OCI-LY1 (cell line): ENCODE data around the gene GLRB.

Experiments
- H2AFZ ChIP-seq: fragments of 200-600 bp; sonication (generic), shearing (Covaris generic); 2 replicates; pipeline ENCODE4 v1.6.0; 2014; ENCODE audit warnings: antibody characterized with exemption, mild to moderate bottlenecking, low read length
- H3F3A ChIP-seq: fragments of 200-600 bp; sonication (generic), shearing (Covaris generic); 2 replicates; pipeline ENCODE4 v1.6.0; 2014; ENCODE audit warnings: mild to moderate bottlenecking, antibody characterized with exemption, low read length, moderate library complexity; ENCODE audit not compliant: insufficient read depth
- H3K27ac ChIP-seq: fragments of 200-600 bp; sonication (generic); 2 replicates; pipeline ENCODE4 v1.5.1; 2014; ENCODE audit warnings: low read length, mixed run types, mild to moderate bottlenecking, low read depth; ENCODE audit not compliant: poor library complexity, severe bottlenecking
- H3K27me3 ChIP-seq: fragments of 200-600 bp; sonication (generic); 2 replicates; pipeline ENCODE4 v1.6.0; 2014; ENCODE audit warnings: antibody characterized with exemption, mild to moderate bottlenecking, low read length, moderate library complexity; ENCODE audit not compliant: insufficient read depth
- H3K36me3 ChIP-seq: fragments of 200-600 bp; sonication (generic); 2 replicates; pipeline ENCODE4 v1.6.1; 2014; ENCODE audit warnings: mild to moderate bottlenecking, antibody characterized with exemption, low read length, moderate library complexity, mixed read lengths; ENCODE audit not compliant: insufficient read depth
- H3K4me1 ChIP-seq: fragments of 200-600 bp; sonication (generic); 2 replicates; pipeline ENCODE4 v1.5.1; 2014; ENCODE audit warnings: mild to moderate bottlenecking, low read length, moderate library complexity; ENCODE audit not compliant: insufficient read depth, severe bottlenecking
- H3K4me2 ChIP-seq: fragments of 200-600 bp; sonication (generic), shearing (Covaris generic); 2 replicates; pipeline ENCODE4 v1.6.1; 2014; ENCODE audit warnings: low read length
- H3K4me3 ChIP-seq: fragments of 200-600 bp; sonication (generic); 2 replicates; pipeline ENCODE4 v1.5.1; 2014; ENCODE audit warnings: low read length, low read depth, mild to moderate bottlenecking, mixed read lengths; ENCODE audit not compliant: poor library complexity, severe bottlenecking
- H3K79me2 ChIP-seq: fragments of 200-600 bp; shearing (Covaris generic); 2 replicates; pipeline ENCODE4 v1.6.1; 2016; ENCODE audit warnings: mixed run types, low read length, mixed read lengths; ENCODE audit not compliant: insufficient read depth
- H3K9ac ChIP-seq: fragments of 200-600 bp; sonication (generic), shearing (Covaris generic); 2 replicates; pipeline ENCODE4 v1.6.1; 2014; ENCODE audit warnings: mild to moderate bottlenecking, low read length, mixed read lengths
- H3K9me2 ChIP-seq: fragments of 200-600 bp; sonication (generic), shearing (Covaris generic); 2 replicates; pipeline ENCODE4 v1.6.1; 2014; ENCODE audit warnings: low read depth, mild to moderate bottlenecking, low read length, mixed read lengths
- H3K9me3 ChIP-seq: fragments of 200-600 bp; shearing (Covaris generic); 2 replicates; pipeline ENCODE4 v1.6.1; 2014; ENCODE audit warnings: low read length, mixed read lengths
- H4K20me1 ChIP-seq: fragments of 200-600 bp; sonication (generic), shearing (Covaris generic); 2 replicates; pipeline ENCODE4 v1.6.0; 2016; ENCODE audit warnings: mild to moderate bottlenecking, low read length; ENCODE audit not compliant: insufficient read depth
- CTCF ChIP-seq: fragments of 200-600 bp; sonication (generic), shearing (Covaris generic); IDR thresholded peaks from 2 replicates; pipeline ENCODE4 v1.5.1; 2017; ENCODE audit warnings: mild to moderate bottlenecking, antibody characterized with exemption, low read length, moderate library complexity, mixed read lengths
- EZH2 ChIP-seq: fragments of 200-600 bp; sonication (generic), shearing (Covaris generic); IDR thresholded peaks from 2 replicates; pipeline ENCODE4 v1.8.0; 2017; ENCODE audit warnings: borderline replicate concordance, mixed run types, mild to moderate bottlenecking, antibody characterized with exemption, low read length, moderate library complexity, mixed read lengths

Gene GLRB

GRCh38 chr4:157217708-157218107, 141.8 kb downstream of the GLRB start:
- Histone ChIP-seq H2AFZ (no peak overlapping the region), H3K79me2 (no peaks in the 10 kb centered on the region), H3K4me3 (no peak overlapping the region), H4K20me1 (no peaks in the 10 kb centered on the region), H3K9ac (no peak overlapping the region), H3K36me3 (no peaks in the 10 kb centered on the region), H3K4me2 (no peak overlapping the region), H3K27me3 (no peaks in the 10 kb centered on the region), H3K9me3 (no peaks in the 10 kb centered on the region), H3F3A (no peaks in the 10 kb centered on the region), H3K9me2 (no peaks in the 10 kb centered on the region), H3K4me1 (no peaks in the 10 kb centered on the region), H3K27ac (no peak overlapping the region)
- TF ChIP-seq CTCF, result peak; percentile 59
- TF ChIP-seq EZH2, result no peak

- Histone ChIP-seq H3K9ac (no peak overlapping the region), H3K4me3 (no peak overlapping the region), H4K20me1 (no peaks in the 10 kb centered on the region), H3K27me3 (no peaks in the 10 kb centered on the region), H3K9me2 (no peaks in the 10 kb centered on the region), H3K79me2 (no peaks in the 10 kb centered on the region), H3F3A (no peaks in the 10 kb centered on the region), H3K4me2 (no peak overlapping the region), H3K4me1 (no peaks in the 10 kb centered on the region), H3K27ac (no peak overlapping the region), H2AFZ (no peak overlapping the region), H3K36me3 (no peaks in the 10 kb centered on the region), H3K9me3 (no peaks in the 10 kb centered on the region)
- TF ChIP-seq CTCF (no peak), EZH2 (no peak)
Observed at GRCh38 chr4:157219711-157220370, 143.9 kb downstream of the GLRB start.

- H3K9ac ChIP-seq, result no peak within 1 kb of the TSS
- H3K4me3 ChIP-seq, result no peak within 1 kb of the TSS
- H3K4me2 ChIP-seq, result no peak within 1 kb of the TSS
- H3K4me1 ChIP-seq, result no peaks in the 10 kb centered on the region
- no peaks in the 10 kb centered on the region for H3K27me3 ChIP-seq
- TF ChIP-seq CTCF, result no peak
- no peak for TF ChIP-seq EZH2
- no peaks in the 10 kb centered on the region for H3K36me3 ChIP-seq
- no peaks in the 10 kb centered on the region for H3K9me2 ChIP-seq
- no peak within 1 kb of the TSS for H2AFZ ChIP-seq
- no peaks in the 10 kb centered on the region for H3K9me3 ChIP-seq
- H4K20me1 ChIP-seq, result no peaks in the 10 kb centered on the region
- no peaks in the 10 kb centered on the region for H3K79me2 ChIP-seq
- no peak within 1 kb of the TSS for H3K27ac ChIP-seq
- H3F3A ChIP-seq, result no peaks in the 10 kb centered on the region
Observed at GRCh38 chr4:157220371-157220881, 144.5 kb downstream of the GLRB start, which contains the start of gene GRIA2. GRIA2 (plus strand) TSS chr4:157220728; CDS start chr4:157221043, 315 bp downstream.
